Ishikawa (cell line): Measurements from ENCODE around the gene GAS7.

Experiments used
- CEBPB ChIP-seq: IDR thresholded peaks from 2 replicates; pipeline ENCODE4 v1.6.1; 2012
- EP300 ChIP-seq: IDR thresholded peaks from 2 replicates; pipeline ENCODE4 v1.6.1; 2012; ENCODE audit warnings: borderline replicate concordance
- FOXM1 ChIP-seq: IDR thresholded peaks from 2 replicates; pipeline ENCODE4 v1.6.1; 2012; ENCODE audit warnings: low read depth, borderline replicate concordance
- MAX ChIP-seq: IDR thresholded peaks from 2 replicates; pipeline ENCODE4 v1.6.1; 2012
- NFIC ChIP-seq: IDR thresholded peaks from 2 replicates; pipeline ENCODE4 v1.6.1; 2012
- RAD21 ChIP-seq: IDR thresholded peaks from 2 replicates; pipeline ENCODE4 v1.6.1; 2012; ENCODE audit warnings: low read depth
- REST ChIP-seq: IDR thresholded peaks from 2 replicates; pipeline ENCODE4 v1.6.1; 2012; ENCODE audit warnings: low read depth, mild to moderate bottlenecking
- TCF12 ChIP-seq: IDR thresholded peaks from 2 replicates; pipeline ENCODE4 v1.6.1; 2012; ENCODE audit warnings: low read depth
- YY1 ChIP-seq: IDR thresholded peaks from 2 replicates; pipeline ENCODE4 v1.6.1; 2012; ENCODE audit warnings: low read depth

DNA sequence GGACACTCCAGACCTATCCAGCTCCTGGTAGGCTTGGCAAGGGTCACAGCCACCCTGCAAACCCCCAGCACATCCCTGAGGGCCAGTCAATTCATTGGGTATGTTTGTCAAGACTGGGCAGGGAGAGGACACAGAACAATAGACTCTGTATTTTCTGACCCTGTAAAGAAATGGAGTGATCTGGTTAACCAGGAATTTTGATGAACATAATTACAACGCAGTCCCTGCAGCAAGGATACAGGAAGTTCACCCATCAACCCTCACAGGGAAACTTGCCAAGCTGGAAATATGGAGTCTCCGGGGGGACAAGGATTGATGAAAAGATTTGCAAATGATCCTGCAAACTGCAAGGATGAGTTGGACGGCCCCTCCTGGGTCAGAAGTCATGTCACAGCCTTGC, 167.3 kb downstream of the GAS7 start:
- TF ChIP-seq YY1 (no peak), REST (no peak), MAX (no peak), FOXM1 (no peak), TCF12 (no peak), RAD21 (no peak), NFIC (no peak), CEBPB (no peak), EP300 (no peak)
